ENCODE data around the gene STUB1. TPM values are rescaled to one million over a fixed set of nuclear protein-coding genes. Genes with fewer than 3 reads are reported as not detected.

STUB1 gene
- total and polyA plus RNA-seq, 12 donors: 92.7 to 165 (median 116) TPM

DNA sequence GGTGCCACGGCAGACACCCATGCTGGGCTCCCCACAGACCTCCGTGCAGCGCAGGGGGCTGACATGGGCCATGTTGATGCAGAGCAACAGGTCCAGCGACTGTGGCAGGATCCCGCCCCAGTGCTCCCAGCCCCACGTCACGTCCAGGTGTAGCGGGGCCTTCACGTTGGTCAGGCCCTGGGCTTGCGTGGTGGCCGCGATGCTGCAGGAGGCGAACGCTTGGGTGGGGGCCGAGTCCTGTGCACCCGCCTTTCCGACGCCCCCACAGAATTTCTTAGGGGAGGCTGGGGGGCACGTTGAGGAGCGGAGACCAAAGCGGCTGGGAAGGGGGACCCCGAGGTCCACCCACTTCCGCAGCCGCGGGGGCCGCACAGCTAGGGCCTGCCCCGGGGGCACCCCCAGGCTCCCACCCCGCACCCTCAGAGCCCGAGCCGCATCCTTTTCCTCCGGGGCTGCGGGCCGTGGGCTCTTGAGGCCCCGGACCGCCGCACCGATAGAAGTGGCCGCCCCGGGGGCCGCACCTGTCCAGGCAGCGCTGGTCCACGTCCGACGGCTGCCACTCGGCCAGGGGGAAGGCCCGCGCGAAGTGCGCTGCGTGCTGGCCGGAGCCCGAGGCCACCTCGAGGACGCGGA is 44.5 kb upstream of the STUB1 start:
- intact Hi-C loops (cut with DNase I): loop anchor here in 3 of 10 donors (2.0 to 5.0 kb wide), 3 partner anchors 43 to 47 kb away; partner anchors contain the start of gene RAB40C (in 2 of the 3)
- peaks cover 0 to 21% (median 0%) of the 10 kb centered on the region in 9 donors for H3K36me3 ChIP-seq
- peak in 2 of 8 donors; percentile 0 to 1 for ATAC-seq

DNA sequence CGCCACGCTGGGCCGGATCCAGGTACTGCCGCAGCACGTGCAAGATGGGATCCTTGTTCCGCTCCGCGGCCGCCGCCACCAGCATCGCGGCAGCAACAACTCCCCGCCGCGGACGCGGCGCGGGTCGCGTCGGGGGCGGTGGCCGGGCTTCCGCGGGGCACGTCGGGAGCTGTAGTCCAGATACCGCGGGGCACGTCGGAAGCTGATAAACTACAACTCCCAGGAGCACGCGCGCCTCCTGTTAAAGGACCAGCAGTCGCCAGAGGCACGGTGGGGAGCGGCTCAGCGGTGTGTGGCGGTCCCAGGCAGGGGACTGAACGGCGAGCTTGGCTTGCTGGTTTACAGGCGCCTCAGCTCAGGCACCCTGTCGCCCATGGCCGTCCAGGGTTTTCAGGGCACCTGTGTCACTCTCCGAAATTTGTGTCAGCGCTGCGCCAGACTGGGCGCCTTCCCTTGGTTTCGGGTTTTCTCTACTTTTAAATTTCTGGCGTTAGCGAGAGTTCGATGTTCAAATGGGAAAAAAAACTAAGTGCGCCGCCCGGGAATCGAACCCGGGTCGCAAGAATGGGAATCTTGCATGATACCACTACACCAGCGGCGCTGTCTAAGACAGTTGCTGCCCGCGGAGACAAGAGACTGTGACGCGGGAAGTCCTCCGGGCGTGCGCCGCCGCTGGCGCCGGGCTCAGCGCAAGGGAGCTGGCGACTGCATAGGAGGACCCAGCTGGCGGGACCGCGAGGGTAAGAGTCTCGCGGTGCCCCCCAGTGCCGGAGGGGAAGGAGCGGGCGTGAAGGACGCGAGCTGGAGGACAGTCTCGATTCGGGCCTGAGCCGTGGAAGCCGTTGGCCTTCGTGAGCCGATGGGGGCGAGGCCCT is 43.8 kb upstream of the STUB1 start, which contains the start of gene METTL26:
METTL26 (minus strand) TSS at position 100 of the 875 bp plus-strand sequence; CDS start at position 85, 15 bp downstream.
- ATAC-seq: peak; percentile 84 to 95 (median 91)
- TF ChIP-seq, protein P1, sequence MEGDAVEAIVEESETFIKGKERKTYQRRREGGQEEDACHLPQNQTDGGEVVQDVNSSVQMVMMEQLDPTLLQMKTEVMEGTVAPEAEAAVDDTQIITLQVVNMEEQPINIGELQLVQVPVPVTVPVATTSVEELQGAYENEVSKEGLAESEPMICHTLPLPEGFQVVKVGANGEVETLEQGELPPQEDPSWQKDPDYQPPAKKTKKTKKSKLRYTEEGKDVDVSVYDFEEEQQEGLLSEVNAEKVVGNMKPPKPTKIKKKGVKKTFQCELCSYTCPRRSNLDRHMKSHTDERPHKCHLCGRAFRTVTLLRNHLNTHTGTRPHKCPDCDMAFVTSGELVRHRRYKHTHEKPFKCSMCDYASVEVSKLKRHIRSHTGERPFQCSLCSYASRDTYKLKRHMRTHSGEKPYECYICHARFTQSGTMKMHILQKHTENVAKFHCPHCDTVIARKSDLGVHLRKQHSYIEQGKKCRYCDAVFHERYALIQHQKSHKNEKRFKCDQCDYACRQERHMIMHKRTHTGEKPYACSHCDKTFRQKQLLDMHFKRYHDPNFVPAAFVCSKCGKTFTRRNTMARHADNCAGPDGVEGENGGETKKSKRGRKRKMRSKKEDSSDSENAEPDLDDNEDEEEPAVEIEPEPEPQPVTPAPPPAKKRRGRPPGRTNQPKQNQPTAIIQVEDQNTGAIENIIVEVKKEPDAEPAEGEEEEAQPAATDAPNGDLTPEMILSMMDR (IDR thresholded peaks at IDR 0.05): peak in 1 of 9 donors; percentile 27
- intact Hi-C loops (cut with DNase I): loop anchor here in 3 of 10 donors (2.0 to 5.0 kb wide), 3 partner anchors 44 to 48 kb away; partner anchors contain the start of gene RAB40C (in 2 of the 3)
- no peaks in the 10 kb centered on the region for H3K27me3 ChIP-seq
- WGBS, 2 donors: 0 to 1% methylated on average over 91 of the region's 91 CpGs
- no peaks in the 10 kb centered on the region for H3K9me3 ChIP-seq
- H3K4me3 ChIP-seq: peak within 1 kb of the TSS; percentile 39 to 93 (median 86)
- H3K4me1 ChIP-seq: peaks cover 10 to 34% (median 27%) of the 10 kb centered on the region in 9 donors
- H3K27ac ChIP-seq: peak within 1 kb of the TSS; percentile 77 to 99 (median 95)
- peak; percentile 95 to 96 for DNase-seq
- H3K36me3 ChIP-seq: peaks cover 0 to 21% (median 0%) of the 10 kb centered on the region in 9 donors

More for the DNA sequence above, 44.5 kb upstream of the STUB1 start:
- H3K27ac ChIP-seq: peak overlapping the region in 9 of 10 donors; percentile 90 to 99 (median 96)
- TF ChIP-seq, protein P1 (IDR thresholded peaks at IDR 0.05): no peak
- no peaks in the 10 kb centered on the region for H3K27me3 ChIP-seq
- H3K9me3 ChIP-seq: no peaks in the 10 kb centered on the region
- DNase-seq: peak in 1 of 2 donors; percentile 23
- peaks cover 14 to 39% (median 32%) of the 10 kb centered on the region in 9 donors for H3K4me1 ChIP-seq
- 5 to 8% methylated on average over 53 to 55 of the region's 55 CpGs for WGBS, 2 donors
- peak overlapping the region; percentile 39 to 93 (median 86) for H3K4me3 ChIP-seq

DNA sequence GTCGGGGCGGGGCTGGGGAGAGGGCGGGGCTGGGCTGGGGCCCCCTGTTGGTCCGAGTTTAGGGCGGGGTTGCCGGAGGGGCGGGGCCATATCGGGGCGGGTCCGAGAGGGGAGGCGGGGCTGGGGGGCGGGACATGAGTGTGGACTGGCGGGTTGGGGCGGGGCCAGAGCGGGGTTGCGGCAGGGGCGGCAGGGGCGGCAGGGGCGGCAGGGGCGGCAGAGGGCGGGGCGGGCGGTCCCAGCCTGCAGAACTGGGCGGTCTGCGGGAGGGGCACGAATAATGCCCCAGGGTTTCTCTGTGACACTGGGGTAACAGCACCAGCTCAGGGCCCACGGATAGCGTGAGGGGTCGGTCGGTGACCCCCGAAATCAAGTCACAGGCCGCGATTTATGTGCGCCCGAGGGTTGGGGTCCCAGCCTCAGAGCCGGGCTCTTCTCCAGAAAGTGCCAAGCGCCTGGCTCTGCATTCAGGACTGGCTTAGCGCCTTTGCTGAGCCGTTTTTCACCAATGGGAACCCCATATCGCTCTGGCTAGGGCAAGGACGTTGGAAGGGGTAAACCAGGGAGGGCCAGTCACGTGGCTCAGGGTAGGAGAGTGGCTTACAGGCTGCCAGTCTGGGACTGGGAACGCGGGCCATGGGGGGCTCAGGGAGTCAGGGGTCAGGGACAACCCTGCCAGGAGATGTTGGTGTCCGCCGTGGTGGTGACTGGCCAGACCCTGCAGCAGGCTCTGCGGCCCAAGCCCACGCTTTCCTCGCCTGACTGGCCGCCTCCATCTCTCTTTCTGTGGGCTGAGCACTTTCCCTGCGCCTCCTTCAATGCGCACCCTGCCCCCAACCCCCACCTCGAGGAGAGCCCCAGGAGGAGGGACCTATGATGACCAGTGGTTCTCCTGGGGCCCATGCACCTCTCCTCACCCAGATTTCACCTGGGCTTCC is 42.9 kb upstream of the STUB1 start:
- WGBS, 2 donors: 18 to 20% methylated on average over 42 to 53 of the region's 53 CpGs
- peak overlapping the region; percentile 39 to 93 (median 86) for H3K4me3 ChIP-seq
- peak; percentile 73 to 89 (median 84) for ATAC-seq

More for the DNA sequence above, 42.9 kb upstream of the STUB1 start:
- peak; percentile 92 to 96 for DNase-seq
- TF ChIP-seq, protein P1 (IDR thresholded peaks at IDR 0.05): no peak
- Histone ChIP-seq H3K9me3 (no peaks in the 10 kb centered on the region), H3K4me1 (peaks cover 10 to 36% (median 27%) of the 10 kb centered on the region in 9 donors), H3K27ac (peak overlapping the region; percentile 17 to 99 (median 95)), H3K27me3 (no peaks in the 10 kb centered on the region), H3K36me3 (peaks cover 0 to 21% (median 0%) of the 10 kb centered on the region in 9 donors)
- intact Hi-C loops (cut with DNase I): loop anchor here in 3 of 10 donors (2.0 to 5.0 kb wide), 3 partner anchors 45 to 49 kb away; partner anchors contain the start of gene RAB40C (in 2 of the 3)
